ENCODE data around the gene LINGO1. TPM values are rescaled to one million over a fixed set of nuclear protein-coding genes. Genes with fewer than 3 reads are reported as not detected.

Gene LINGO1
- total and polyA plus RNA-seq, 2 of the 8 experiments (the other 6 are each of a cell fraction or from before 2014, with no cell fraction given) = 57.1 to 114 TPM

DNA sequence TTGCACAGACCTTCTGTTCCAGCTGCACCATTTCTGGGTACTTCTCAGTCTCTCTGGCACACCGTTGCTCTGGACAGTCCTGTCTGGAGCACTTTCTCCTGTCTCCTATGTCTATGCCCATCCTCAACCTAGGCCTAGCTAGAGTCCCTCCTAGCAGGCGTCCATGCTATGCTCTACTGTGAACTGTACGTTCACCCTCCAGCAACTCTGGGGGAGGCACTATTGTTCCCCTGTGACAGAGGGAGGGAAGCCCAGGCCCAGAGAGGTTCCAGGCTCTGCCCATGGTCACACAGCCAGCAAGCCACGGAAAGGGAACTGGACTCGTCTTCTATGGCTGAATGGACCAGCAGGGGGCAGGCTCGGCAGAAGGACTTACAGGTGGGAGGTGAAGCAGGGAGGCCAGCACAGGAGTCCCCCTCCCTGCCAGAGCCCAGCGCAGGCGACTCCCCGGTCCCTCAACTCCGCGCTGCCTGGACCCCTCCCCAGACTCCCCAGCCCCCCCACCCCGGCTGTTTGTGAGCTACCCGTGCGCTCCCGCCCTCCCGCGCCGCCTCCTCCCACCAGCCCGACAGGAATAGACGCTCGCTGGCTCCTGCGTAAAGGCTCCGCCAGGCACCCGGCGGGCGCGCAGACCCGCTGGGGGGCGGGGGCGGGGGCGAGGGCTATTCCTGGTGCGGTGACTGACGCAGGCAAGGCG, 1.7 kb upstream of the LINGO1 start:
- peak overlapping the region; percentile 99; the same call in 1 of the 2 replicates for H2BK12ac ChIP-seq (ENCODE audit: low read depth, low read length)
- peak overlapping the region; percentile 99 for H4K5ac ChIP-seq (ENCODE audit: insufficient read length, low read depth, low read length)
- peaks cover 0 to 2% of the 10 kb centered on the region in 2 experiments for H4K20me1 ChIP-seq (replicated peaks in 1 of 2; ENCODE audit: control insufficient read depth in 1 of 2, insufficient read depth in 2 of 2, low read length in 2 of 2)
- no peak overlapping the region for H3K14ac ChIP-seq (ENCODE audit: insufficient read length)
- H2BK20ac ChIP-seq (ENCODE audit: low read length) = peak overlapping the region; percentile 86
- peak overlapping the region; percentile 23 for H3K56ac ChIP-seq (replicated peaks; ENCODE audit: insufficient read length, low read depth, low read length)
- H3K9me3 ChIP-seq (ENCODE audit: insufficient read depth in 2 of 2, low read depth in 1 of 2, low read length in 1 of 2) = no peaks in the 10 kb centered on the region
- peak overlapping the region; percentile 99 for H4K91ac ChIP-seq (replicated peaks; ENCODE audit: insufficient read length, low read length)
- peak overlapping the region; percentile 95 for H2BK15ac ChIP-seq (ENCODE audit: low read length)
- H2AK5ac ChIP-seq (ENCODE audit: low read depth, low read length) = 0 out of 2 replicates have a peak overlapping the region, but pooled peaks have one; percentile 69
- peak overlapping the region; percentile 84 for H3K27ac ChIP-seq (ENCODE audit: low read depth, low read length)
- H3K4me3 ChIP-seq (ENCODE audit: extremely low read depth in 1 of 4, insufficient read depth in 2 of 4, low read depth in 3 of 4, low read length in 4 of 4) = peak overlapping the region; percentile 18 to 68 (median 47); a peak in 7 of 8 replicates
- H4K8ac ChIP-seq (ENCODE audit: extremely low read depth, insufficient read depth, low read length) = peak overlapping the region; percentile 88
- H2AFZ ChIP-seq (ENCODE audit: low read length) = no peak overlapping the region
- H2BK120ac ChIP-seq (replicated peaks; ENCODE audit: low read depth, low read length) = peak overlapping the region; percentile 86
- peak overlapping the region; percentile 99 for H2BK5ac ChIP-seq (ENCODE audit: low read depth, low read length)
- H3K9ac ChIP-seq (replicated peaks in 1 of 4; ENCODE audit: extremely low read depth in 1 of 4, low read depth in 3 of 4, low read length in 3 of 4) = peak overlapping the region in 2 of 4 experiments; percentile 26 to 31; a peak in 3 of 7 replicates
- H3K23ac ChIP-seq (ENCODE audit: insufficient read length) = no peak overlapping the region
- H3K4ac ChIP-seq (replicated peaks; ENCODE audit: insufficient read length, low read depth, low read length) = peak overlapping the region; percentile 73
- FAIRE-seq = no peak
- H3K4me2 ChIP-seq (ENCODE audit: insufficient read depth in 1 of 2, low read depth in 2 of 2, low read length in 2 of 2) = peak overlapping the region; percentile 73 to 100
- peaks cover 16% of the 10 kb centered on the region for H3K23me2 ChIP-seq (ENCODE audit: low read depth, low read length)
- peaks cover 4% of the 10 kb centered on the region; the same call in 1 of the 2 replicates for H3K79me1 ChIP-seq (ENCODE audit: low read depth, low read length)
- ChIA-PET POLR2A (ENCODE audit: partially characterized antibody) (interaction anchor here (0.7 to 10.0 kb wide), 18 partner anchors 9 to 1170 kb away, joined by 3 to 142 read pairs (median 6); no protein-coding TSS in a partner anchor), CTCF (ENCODE audit: partially characterized antibody) (interaction anchor here (0.5 to 18.0 kb wide), 43 partner anchors 11 to 628 kb away, joined by 3 to 361 read pairs (median 4); no protein-coding TSS in a partner anchor)
- WGBS, 2 experiments (ENCODE audit: extremely low coverage in 1 of 2, insufficient coverage in 1 of 2, insufficient read length in 1 of 2, insufficient replicate concordance in 2 of 2, low coverage in 1 of 2, low lambda C conversion rate in 2 of 2, missing lambda C conversion rate in 1 of 2) = 0% methylated on average over 12 of the region's 34 CpGs; no CpG with 5 or more reads in 1 of the 2 experiments
- DNase-seq (ENCODE audit: low read depth in 1 of 2, low spot score in 2 of 2) = peak in 1 of 2 experiments; percentile 93
- H3K79me2 ChIP-seq (ENCODE audit: control insufficient read depth in 1 of 2, insufficient read depth in 2 of 2, low read length in 2 of 2) = peaks cover 4 to 25% of the 10 kb centered on the region in 2 experiments; a peak in 3 of 4 replicates
- H3K27me3 ChIP-seq (replicated peaks in 1 of 4; ENCODE audit: control insufficient read depth in 3 of 4, extremely low read depth in 1 of 4, insufficient read depth in 3 of 4, low read length in 3 of 4) = no peaks in the 10 kb centered on the region; a peak in 1 of 7 replicates
- H3K18ac ChIP-seq (ENCODE audit: extremely low read depth, low read length) = peak overlapping the region; percentile 100
- H3K4me1 ChIP-seq (replicated peaks in 1 of 4; ENCODE audit: control insufficient read depth in 3 of 4, insufficient read depth in 4 of 4, low read length in 3 of 4) = peaks cover 13 to 42% (median 32%) of the 10 kb centered on the region in 4 experiments
- no peaks in the 10 kb centered on the region; a peak in 1 of 8 replicates for H3K36me3 ChIP-seq (ENCODE audit: control insufficient read depth in 2 of 4, insufficient read depth in 4 of 4, low read length in 3 of 4)
- TF ChIP-seq ASH2L (IDR thresholded peaks at IDR 0.05; ENCODE audit: low read length) (peak; percentile 66), SRF (IDR thresholded peaks at IDR 0.05; ENCODE audit: low read depth, low read length) (no peak), TBP (IDR thresholded peaks at IDR 0.05; ENCODE audit: low read depth, low read length) (0 out of 2 replicates have a peak, but pooled peaks have one; percentile 7), SIN3A (conservative IDR thresholded peaks at IDR 0.05 in 1 of 2, IDR thresholded peaks at IDR 0.05 in 1 of 2; ENCODE audit: low read depth in 1 of 2, low read length in 2 of 2) (peak in 1 of 2 experiments; percentile 60; a peak in 1 of 4 replicates), NRF1 (IDR thresholded peaks at IDR 0.05; ENCODE audit: low read depth, low read length) (no peak)
- TF ChIP-seq, protein P1, sequence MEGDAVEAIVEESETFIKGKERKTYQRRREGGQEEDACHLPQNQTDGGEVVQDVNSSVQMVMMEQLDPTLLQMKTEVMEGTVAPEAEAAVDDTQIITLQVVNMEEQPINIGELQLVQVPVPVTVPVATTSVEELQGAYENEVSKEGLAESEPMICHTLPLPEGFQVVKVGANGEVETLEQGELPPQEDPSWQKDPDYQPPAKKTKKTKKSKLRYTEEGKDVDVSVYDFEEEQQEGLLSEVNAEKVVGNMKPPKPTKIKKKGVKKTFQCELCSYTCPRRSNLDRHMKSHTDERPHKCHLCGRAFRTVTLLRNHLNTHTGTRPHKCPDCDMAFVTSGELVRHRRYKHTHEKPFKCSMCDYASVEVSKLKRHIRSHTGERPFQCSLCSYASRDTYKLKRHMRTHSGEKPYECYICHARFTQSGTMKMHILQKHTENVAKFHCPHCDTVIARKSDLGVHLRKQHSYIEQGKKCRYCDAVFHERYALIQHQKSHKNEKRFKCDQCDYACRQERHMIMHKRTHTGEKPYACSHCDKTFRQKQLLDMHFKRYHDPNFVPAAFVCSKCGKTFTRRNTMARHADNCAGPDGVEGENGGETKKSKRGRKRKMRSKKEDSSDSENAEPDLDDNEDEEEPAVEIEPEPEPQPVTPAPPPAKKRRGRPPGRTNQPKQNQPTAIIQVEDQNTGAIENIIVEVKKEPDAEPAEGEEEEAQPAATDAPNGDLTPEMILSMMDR (IDR thresholded peaks at IDR 0.05; ENCODE audit: control extremely low read depth in 1 of 3, insufficient read depth in 1 of 3, low read depth in 1 of 3, low read length in 3 of 3) = peak in 2 of 3 experiments; percentile 58 to 73; a peak in 3 of 4 replicates
- TF ChIP-seq, protein P2, sequence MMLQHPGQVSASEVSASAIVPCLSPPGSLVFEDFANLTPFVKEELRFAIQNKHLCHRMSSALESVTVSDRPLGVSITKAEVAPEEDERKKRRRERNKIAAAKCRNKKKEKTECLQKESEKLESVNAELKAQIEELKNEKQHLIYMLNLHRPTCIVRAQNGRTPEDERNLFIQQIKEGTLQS (IDR thresholded peaks at IDR 0.05; ENCODE audit: insufficient read depth, low read depth, low read length) = no peak

All from H1 (cell line).